ENCODE results near the gene AFF3. TPM values are rescaled to one million over a fixed set of nuclear protein-coding genes. Genes with fewer than 3 reads are reported as not detected.

Gene AFF3
- total and polyA plus RNA-seq, 2 of the 8 experiments (the other 6 are each of a cell fraction or from before 2014, with no cell fraction given), result 0.27 to 3.0 TPM

DNA sequence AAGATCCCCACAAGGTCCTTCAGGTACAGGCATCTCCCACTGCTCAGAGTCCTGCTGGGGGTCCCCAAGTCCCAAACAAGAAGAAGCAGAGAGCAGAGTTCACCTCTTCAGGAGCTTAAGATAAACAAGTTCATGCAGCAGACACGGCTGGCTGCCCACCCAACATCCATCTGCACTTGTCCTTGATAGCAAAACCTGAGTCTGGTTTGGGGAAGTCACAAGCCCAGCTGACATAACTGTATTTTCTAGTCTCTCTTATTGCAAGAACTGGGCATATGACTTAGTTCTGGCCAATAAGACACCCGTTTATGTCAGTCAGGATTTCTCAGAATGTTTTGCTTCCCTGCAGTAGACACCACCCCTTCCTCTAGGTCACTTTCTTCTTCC is 31.8 kb downstream of the AFF3 start:
- Histone ChIP-seq H2BK15ac (ENCODE audit: low read length) (no peak overlapping the region), H3K9ac (replicated peaks in 1 of 4; ENCODE audit: extremely low read depth in 1 of 4, low read depth in 3 of 4, low read length in 3 of 4) (no peak overlapping the region), H3K4me2 (ENCODE audit: insufficient read depth in 1 of 2, low read depth in 2 of 2, low read length in 2 of 2) (no peak overlapping the region), H3K4me1 (replicated peaks in 1 of 4; ENCODE audit: control insufficient read depth in 3 of 4, insufficient read depth in 4 of 4, low read length in 3 of 4) (peaks cover 0 to 7% (median 1%) of the 10 kb centered on the region in 4 experiments; a peak in 2 of 7 replicates), H3K56ac (replicated peaks; ENCODE audit: insufficient read length, low read depth, low read length) (no peak overlapping the region), H4K91ac (replicated peaks; ENCODE audit: insufficient read length, low read length) (no peak overlapping the region), H2BK5ac (ENCODE audit: low read depth, low read length) (no peak overlapping the region), H3K18ac (ENCODE audit: extremely low read depth, low read length) (no peak overlapping the region), H3K27ac (ENCODE audit: low read depth, low read length) (no peak overlapping the region), H4K20me1 (replicated peaks in 1 of 2; ENCODE audit: control insufficient read depth in 1 of 2, insufficient read depth in 2 of 2, low read length in 2 of 2) (no peaks in the 10 kb centered on the region), H3K36me3 (ENCODE audit: control insufficient read depth in 2 of 4, insufficient read depth in 4 of 4, low read length in 3 of 4) (no peaks in the 10 kb centered on the region), H3K79me2 (ENCODE audit: control insufficient read depth in 1 of 2, insufficient read depth in 2 of 2, low read length in 2 of 2) (no peaks in the 10 kb centered on the region), H3K27me3 (replicated peaks in 1 of 4; ENCODE audit: control insufficient read depth in 3 of 4, extremely low read depth in 1 of 4, insufficient read depth in 3 of 4, low read length in 3 of 4) (peaks cover 36 to 92% (median 79%) of the 10 kb centered on the region in 4 experiments), H3K4ac (replicated peaks; ENCODE audit: insufficient read length, low read depth, low read length) (no peak overlapping the region), H4K8ac (ENCODE audit: extremely low read depth, insufficient read depth, low read length) (no peak overlapping the region), H2AFZ (ENCODE audit: low read length) (no peak overlapping the region), H3K79me1 (ENCODE audit: low read depth, low read length) (no peaks in the 10 kb centered on the region), H3K23me2 (ENCODE audit: low read depth, low read length) (peaks cover 2% of the 10 kb centered on the region; the same call in 1 of the 2 replicates), H3K23ac (ENCODE audit: insufficient read length) (no peak overlapping the region), H3K9me3 (ENCODE audit: insufficient read depth in 2 of 2, low read depth in 1 of 2, low read length in 1 of 2) (no peaks in the 10 kb centered on the region), H3K14ac (ENCODE audit: insufficient read length) (no peak overlapping the region), H3K4me3 (ENCODE audit: extremely low read depth in 1 of 4, insufficient read depth in 2 of 4, low read depth in 3 of 4, low read length in 4 of 4) (no peak overlapping the region), H2BK120ac (replicated peaks; ENCODE audit: low read depth, low read length) (no peak overlapping the region), H4K5ac (ENCODE audit: insufficient read length, low read depth, low read length) (no peak overlapping the region), H2BK20ac (ENCODE audit: low read length) (no peak overlapping the region), H2BK12ac (ENCODE audit: low read depth, low read length) (no peak overlapping the region), H2AK5ac (ENCODE audit: low read depth, low read length) (no peak overlapping the region)
- FAIRE-seq (no peak), DNase-seq (ENCODE audit: low read depth in 1 of 2, low spot score in 2 of 2) (no peak)
- ChIA-PET POLR2A (ENCODE audit: partially characterized antibody) (no interaction called here), CTCF (ENCODE audit: partially characterized antibody) (interaction anchor here (1.1 kb wide), 2 partner anchors 150 to 152 kb away, joined by 3 read pairs; no protein-coding TSS in a partner anchor)
- WGBS, 2 experiments (ENCODE audit: extremely low coverage in 1 of 2, insufficient coverage in 1 of 2, insufficient read length in 1 of 2, insufficient replicate concordance in 2 of 2, low coverage in 1 of 2, low lambda C conversion rate in 2 of 2, missing lambda C conversion rate in 1 of 2), result 83% methylated on average over 2 of the region's 2 CpGs; no CpG with 5 or more reads in 1 of the 2 experiments
- TF ChIP-seq RBBP5 (IDR thresholded peaks at IDR 0.05; ENCODE audit: borderline replicate concordance, low read depth, low read length) (no peak), ASH2L (IDR thresholded peaks at IDR 0.05; ENCODE audit: low read length) (no peak), SIX5 (IDR thresholded peaks at IDR 0.05; ENCODE audit: low read depth, low read length) (no peak), SP1 (IDR thresholded peaks at IDR 0.05; ENCODE audit: low read depth, low read length) (no peak), GTF2F1 (IDR thresholded peaks at IDR 0.05; ENCODE audit: borderline replicate concordance, low read depth, low read length) (no peak), ATF3 (IDR thresholded peaks at IDR 0.05; ENCODE audit: insufficient read depth, low read depth, low read length) (no peak), NRF1 (IDR thresholded peaks at IDR 0.05; ENCODE audit: low read depth, low read length) (no peak)
